ENCODE results near the gene BLOC1S5. TPM values are rescaled to one million over a fixed set of nuclear protein-coding genes. Genes with fewer than 3 reads are reported as not detected.
"Not testable (repeated sequence)": the region's sequence is repeated elsewhere in the genome, so short reads cannot be mapped to it uniquely, and the experiment has no call there.

Gene BLOC1S5
- total RNA-seq, 2 experiments from 2014 or later = 21.5 to 21.6 TPM

- H3K27me3 Mint-ChIP-seq (ENCODE audit: low read depth) = no peaks in the 10 kb centered on the region
- H3K4me3 Mint-ChIP-seq = no peak overlapping the region
- H3K9me3 Mint-ChIP-seq (ENCODE audit: insufficient read depth) = no peaks in the 10 kb centered on the region
- ChIA-PET CTCF (interaction anchor here (0.8 to 5.2 kb wide), 12 partner anchors 11 to 407 kb away, joined by 3 to 63 read pairs (median 4); partner anchors contain the start of gene BMP6), POLR2A (interaction anchor here (0.9 kb wide), 1 partner anchor 43 kb away, joined by 10 read pairs; the partner anchor contains the start of gene EEF1E1)
- ATAC-seq (no peak), DNase-seq (no peak)
- H3K4me1 Mint-ChIP-seq (ENCODE audit: low read depth) = peaks cover 7% of the 10 kb centered on the region
- H3K36me3 Mint-ChIP-seq (ENCODE audit: low read depth) = peaks cover 33% of the 10 kb centered on the region
- H3K27ac Mint-ChIP-seq = no peak overlapping the region
These were observed 5.1 kb downstream of the BLOC1S5 start for GRCh38 chr6:8059129-8059528.

GRCh38 chr6:8057793-8058192 lies 6.4 kb downstream of the BLOC1S5 start:
- no peak for ATAC-seq
- ChIA-PET POLR2A (no interaction called here), CTCF (interaction anchor here (0.6 to 5.2 kb wide), 3 partner anchors 17 to 334 kb away, joined by 3 to 63 read pairs (median 9); partner anchors contain the start of gene BMP6)
- peaks cover 34% of the 10 kb centered on the region for H3K36me3 Mint-ChIP-seq (ENCODE audit: low read depth)
- DNase-seq = no peak
- H3K4me1 Mint-ChIP-seq (ENCODE audit: low read depth) = peaks cover 3% of the 10 kb centered on the region
- no peaks in the 10 kb centered on the region for H3K9me3 Mint-ChIP-seq (ENCODE audit: insufficient read depth)
- H3K27me3 Mint-ChIP-seq (ENCODE audit: low read depth) = no peaks in the 10 kb centered on the region
- H3K27ac Mint-ChIP-seq = no peak overlapping the region
- H3K4me3 Mint-ChIP-seq = no peak overlapping the region

- ATAC-seq = no peak
- CTCF ChIA-PET = interaction anchor here (5.2 kb wide), 1 partner anchor 333 kb away, joined by 63 read pairs; the partner anchor contains the start of gene BMP6
- H3K4me3 Mint-ChIP-seq = no peak overlapping the region
- no peaks in the 10 kb centered on the region for H3K9me3 Mint-ChIP-seq (ENCODE audit: insufficient read depth)
- DNase-seq = no peak
- POLR2A ChIA-PET = no interaction called here
- no peaks in the 10 kb centered on the region for H3K4me1 Mint-ChIP-seq (ENCODE audit: low read depth)
- H3K27ac Mint-ChIP-seq = no peak overlapping the region
- H3K36me3 Mint-ChIP-seq (ENCODE audit: low read depth) = peaks cover 35% of the 10 kb centered on the region
- no peaks in the 10 kb centered on the region for H3K27me3 Mint-ChIP-seq (ENCODE audit: low read depth)
These were observed 6.9 kb downstream of the BLOC1S5 start for GRCh38 chr6:8057263-8057662.

- no peak overlapping the region for H3K4me3 Mint-ChIP-seq
- no peaks in the 10 kb centered on the region for H3K27me3 Mint-ChIP-seq (ENCODE audit: low read depth)
- ChIA-PET POLR2A (no interaction called here), CTCF (no interaction called here)
- H3K27ac Mint-ChIP-seq = no peak overlapping the region
- no peak for DNase-seq
- H3K9me3 Mint-ChIP-seq (ENCODE audit: insufficient read depth) = no peaks in the 10 kb centered on the region
- peaks cover 32% of the 10 kb centered on the region for H3K36me3 Mint-ChIP-seq (ENCODE audit: low read depth)
- ATAC-seq = no peak
- H3K4me1 Mint-ChIP-seq (ENCODE audit: low read depth) = no peaks in the 10 kb centered on the region
These were observed 9.9 kb downstream of the BLOC1S5 start for GRCh38 chr6:8054276-8054675.

GRCh38 chr6:8047541-8048292 lies 16.5 kb downstream of the BLOC1S5 start:
- ATAC-seq (no peak), DNase-seq (no peak)
- Mint-ChIP-seq H3K9me3 (ENCODE audit: insufficient read depth) (no peaks in the 10 kb centered on the region), H3K4me1 (ENCODE audit: low read depth) (no peaks in the 10 kb centered on the region), H3K4me3 (no peak overlapping the region), H3K27me3 (ENCODE audit: low read depth) (no peaks in the 10 kb centered on the region), H3K36me3 (ENCODE audit: low read depth) (peaks cover 54% of the 10 kb centered on the region), H3K27ac (no peak overlapping the region)
- ChIA-PET POLR2A (no interaction called here), CTCF (no interaction called here)

GRCh38 chr6:8045769-8046168 lies 18.4 kb downstream of the BLOC1S5 start:
- H3K27ac Mint-ChIP-seq; H3K4me1 Mint-ChIP-seq (ENCODE audit: low read depth); H3K4me3 Mint-ChIP-seq; ATAC-seq; DNase-seq; H3K9me3 Mint-ChIP-seq (ENCODE audit: insufficient read depth); H3K27me3 Mint-ChIP-seq (ENCODE audit: low read depth); POLR2A ChIA-PET; CTCF ChIA-PET: not testable (repeated sequence)
- H3K36me3 Mint-ChIP-seq (ENCODE audit: low read depth) = peaks cover 51% of the 10 kb centered on the region

GRCh38 chr6:8043221-8043620 lies 21.0 kb downstream of the BLOC1S5 start:
- Mint-ChIP-seq H3K27me3 (ENCODE audit: low read depth) (no peaks in the 10 kb centered on the region), H3K27ac (no peak overlapping the region), H3K36me3 (ENCODE audit: low read depth) (peaks cover 59% of the 10 kb centered on the region), H3K4me1 (ENCODE audit: low read depth) (no peaks in the 10 kb centered on the region), H3K9me3 (ENCODE audit: insufficient read depth) (no peaks in the 10 kb centered on the region), H3K4me3 (no peak overlapping the region)
- ATAC-seq = no peak
- POLR2A ChIA-PET = no interaction called here
- no peak for DNase-seq
- CTCF ChIA-PET = no interaction called here

- CTCF ChIA-PET = interaction anchor here (1.0 to 1.2 kb wide), 2 partner anchors 17 to 319 kb away, joined by 3 to 5 read pairs; no protein-coding TSS in a partner anchor
- no peaks in the 10 kb centered on the region for H3K9me3 Mint-ChIP-seq (ENCODE audit: insufficient read depth)
These were observed 22.1 kb downstream of the BLOC1S5 start for GRCh38 chr6:8041913-8042583.

GRCh38 chr6:8034107-8034506 lies 30.1 kb downstream of the BLOC1S5 start:
- POLR2A ChIA-PET; CTCF ChIA-PET; H3K27ac Mint-ChIP-seq; ATAC-seq; H3K27me3 Mint-ChIP-seq (ENCODE audit: low read depth); H3K9me3 Mint-ChIP-seq (ENCODE audit: insufficient read depth); H3K4me3 Mint-ChIP-seq; DNase-seq; H3K4me1 Mint-ChIP-seq (ENCODE audit: low read depth): not testable (repeated sequence)
- H3K36me3 Mint-ChIP-seq (ENCODE audit: low read depth) = peaks cover 52% of the 10 kb centered on the region

More at GRCh38 chr6:8041913-8042583, 22.1 kb downstream of the BLOC1S5 start:
- Mint-ChIP-seq H3K4me3 (no peak overlapping the region), H3K27ac (no peak overlapping the region), H3K27me3 (ENCODE audit: low read depth) (no peaks in the 10 kb centered on the region), H3K36me3 (ENCODE audit: low read depth) (peaks cover 56% of the 10 kb centered on the region), H3K4me1 (ENCODE audit: low read depth) (no peaks in the 10 kb centered on the region)
- POLR2A ChIA-PET = no interaction called here
- no peak for ATAC-seq
- DNase-seq = no peak

- DNase-seq = no peak
- H3K27ac Mint-ChIP-seq = no peak overlapping the region
- CTCF ChIA-PET = no interaction called here
- no peak for ATAC-seq
- peaks cover under 1% of the 10 kb centered on the region for H3K9me3 Mint-ChIP-seq (ENCODE audit: insufficient read depth)
- POLR2A ChIA-PET = no interaction called here
- peaks cover 8% of the 10 kb centered on the region for H3K4me1 Mint-ChIP-seq (ENCODE audit: low read depth)
- H3K27me3 Mint-ChIP-seq (ENCODE audit: low read depth) = no peaks in the 10 kb centered on the region
- peaks cover 28% of the 10 kb centered on the region for H3K36me3 Mint-ChIP-seq (ENCODE audit: low read depth)
- no peak overlapping the region for H3K4me3 Mint-ChIP-seq
These were observed 33.3 kb downstream of the BLOC1S5 start for GRCh38 chr6:8030920-8031319.

GRCh38 chr6:8029243-8029870 lies 34.8 kb downstream of the BLOC1S5 start:
- H3K4me1 Mint-ChIP-seq (ENCODE audit: low read depth) = peaks cover 8% of the 10 kb centered on the region
- DNase-seq = no peak
- H3K4me3 Mint-ChIP-seq = no peak overlapping the region
- H3K36me3 Mint-ChIP-seq (ENCODE audit: low read depth) = peaks cover 16% of the 10 kb centered on the region
- no peaks in the 10 kb centered on the region for H3K9me3 Mint-ChIP-seq (ENCODE audit: insufficient read depth)
- POLR2A ChIA-PET = no interaction called here
- no peak overlapping the region for H3K27ac Mint-ChIP-seq
- H3K27me3 Mint-ChIP-seq (ENCODE audit: low read depth) = no peaks in the 10 kb centered on the region
- ATAC-seq = no peak
- CTCF ChIA-PET = no interaction called here

Measured in activated CD8-positive, alpha-beta T cell treated with anti-CD3 and anti-CD28 coated beads, Interleukin-2, amount 10 ng/mL, durations not matched to agents 7 days and 5 days (primary cell).